Mesenteric fat pad (tissue), 1 donor: ENCODE data around the gene ZNF385B. TPM values are rescaled to one million over a fixed set of nuclear protein-coding genes. Genes with fewer than 3 reads are reported as not detected.

Experiments
- DNase-seq: peaks from one replicate; pipeline ENCODE4 v3.0.0-alpha.2; 2020; ENCODE audit warnings: low spot score
- total RNA-seq: library from RNA; stranded (reverse); fragmentation: NEBNext Ultra II Directional; extraction: Animal tissue kit (Norgen Biotek cat#: 25700); gene quantifications from one replicate; pipeline ENCODE4 v1.2.1, GENCODE V29; 2021
- donor health status: DM: yes; HTN: yes; CAD: no.

The ZNF385B gene
- total RNA-seq, 1 donor from 2014 or later = 0.39 TPM

DNA sequence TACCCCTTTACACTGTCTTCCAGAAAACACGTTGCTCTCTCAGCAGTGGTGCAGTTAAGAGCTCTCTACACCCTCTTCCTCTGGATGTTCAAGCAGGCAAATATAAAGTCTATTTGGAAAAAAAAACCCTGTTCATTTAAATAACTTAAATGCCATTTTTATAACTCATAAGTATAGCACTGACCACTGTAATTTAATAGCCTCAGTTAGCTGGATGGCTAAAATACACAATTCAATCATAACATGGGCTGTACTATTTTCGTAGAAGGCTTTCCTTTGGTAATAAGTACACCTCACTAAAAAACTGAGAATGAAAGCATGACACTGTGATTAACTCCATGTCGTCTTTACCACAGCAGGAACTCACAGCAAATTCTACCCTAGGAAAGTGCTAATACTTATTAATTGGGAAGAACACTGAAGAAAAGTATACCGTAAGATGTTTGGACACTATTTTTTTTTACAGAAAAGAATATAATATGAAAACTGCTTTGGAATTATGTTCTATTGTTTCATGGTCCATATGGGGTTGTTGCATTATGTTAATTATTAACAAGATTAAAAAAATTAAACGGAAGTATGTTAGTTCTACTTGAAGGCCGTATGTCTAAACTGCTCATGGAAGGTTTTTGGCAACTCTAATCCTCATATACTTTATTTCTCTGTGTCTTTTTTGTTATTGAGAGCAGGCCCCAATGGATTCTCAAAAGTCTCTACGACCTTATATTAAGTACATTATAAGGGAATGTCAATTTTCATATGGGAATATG, 269.1 kb downstream of the ZNF385B start:
- no peak for DNase-seq

DNA sequence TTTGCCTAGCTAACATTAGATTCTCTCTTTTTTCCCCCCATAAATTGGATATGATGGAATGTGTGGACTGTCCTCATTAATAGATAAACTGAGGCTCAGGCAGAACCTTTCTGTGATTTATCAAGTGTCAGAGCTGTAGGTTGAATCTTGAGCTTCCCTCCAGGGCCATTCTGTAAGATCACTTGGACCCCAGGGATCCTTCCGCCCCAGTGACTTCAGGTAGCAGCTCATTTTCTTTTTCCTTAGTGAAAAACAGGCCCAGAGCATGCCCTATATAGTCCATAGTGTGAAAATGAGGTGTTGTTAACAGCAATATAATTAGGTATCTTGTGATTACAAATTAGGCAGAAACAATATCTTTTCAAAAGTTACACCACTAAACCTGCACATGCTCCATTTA, 269.7 kb downstream of the ZNF385B start:
- no peak for DNase-seq

GRCh38 chr2:179588486-179589145, 272.8 kb downstream of the ZNF385B start:
- no peak for DNase-seq

- DNase-seq = no peak
Observed at GRCh38 chr2:179584760-179585159, 276.7 kb downstream of the ZNF385B start.

- no peak for DNase-seq
Observed at GRCh38 chr2:179581605-179582004, 279.8 kb downstream of the ZNF385B start.

GRCh38 chr2:179580378-179581146, 280.9 kb downstream of the ZNF385B start:
- no peak for DNase-seq

- DNase-seq = no peak
Observed at GRCh38 chr2:179579800-179580199, 281.6 kb downstream of the ZNF385B start.

- DNase-seq = no peak
Observed at GRCh38 chr2:179578171-179578916, 283.1 kb downstream of the ZNF385B start.

DNA sequence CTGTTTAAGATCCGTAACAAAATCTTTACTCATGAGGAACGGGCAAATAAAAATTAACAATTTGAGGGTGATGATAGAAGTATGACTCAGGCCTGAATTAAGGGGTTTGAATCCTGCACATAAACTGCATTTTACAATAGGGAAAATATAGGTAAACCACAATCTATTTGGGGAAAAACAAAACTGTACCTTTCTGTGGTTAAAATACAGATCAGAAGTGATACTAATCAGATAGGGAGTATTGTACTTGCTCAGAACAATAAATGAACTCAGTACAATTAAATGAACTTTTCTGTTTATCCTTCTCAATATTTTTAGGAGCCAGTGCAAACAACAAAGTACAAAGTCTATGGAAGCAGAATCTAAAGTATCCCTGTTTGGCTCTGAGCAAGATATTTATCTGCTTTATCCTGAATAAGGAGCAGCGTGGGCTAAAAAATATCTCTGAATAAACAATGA, 287.3 kb downstream of the ZNF385B start:
- DNase-seq = no peak

GRCh38 chr2:179572544-179572943, 288.9 kb downstream of the ZNF385B start:
- no peak for DNase-seq

- no peak for DNase-seq
Observed at GRCh38 chr2:179571721-179572120, 289.7 kb downstream of the ZNF385B start.

- DNase-seq = no peak
Observed at GRCh38 chr2:179571252-179571651, 290.2 kb downstream of the ZNF385B start.

GRCh38 chr2:179569831-179570233, 291.6 kb downstream of the ZNF385B start:
- no peak for DNase-seq

DNA sequence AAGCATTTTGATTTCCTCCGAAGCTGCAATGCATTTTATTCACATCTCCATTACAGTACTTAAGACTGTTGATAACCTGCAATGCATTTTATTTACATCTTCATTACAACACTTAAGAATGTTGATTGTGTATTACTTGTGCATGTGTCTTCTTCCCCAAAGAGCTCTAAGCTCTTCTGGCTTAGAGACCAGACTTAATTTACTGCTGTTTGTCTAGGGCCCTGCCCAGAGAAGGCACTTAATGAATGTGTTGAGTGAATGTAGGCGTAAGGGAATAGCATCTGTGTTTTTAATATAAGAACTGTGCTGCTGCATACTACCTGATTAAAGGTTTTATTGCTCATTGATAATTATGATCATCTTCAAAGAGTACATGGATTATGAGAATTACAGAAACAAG, 295.6 kb downstream of the ZNF385B start:
- no peak for DNase-seq

- no peak for DNase-seq
Observed at GRCh38 chr2:179562330-179562885, 299.0 kb downstream of the ZNF385B start.

- DNase-seq = no peak
Observed at GRCh38 chr2:179561702-179562101, 299.7 kb downstream of the ZNF385B start.

- DNase-seq = no peak
Observed at GRCh38 chr2:179560257-179560735, 301.1 kb downstream of the ZNF385B start.

DNA sequence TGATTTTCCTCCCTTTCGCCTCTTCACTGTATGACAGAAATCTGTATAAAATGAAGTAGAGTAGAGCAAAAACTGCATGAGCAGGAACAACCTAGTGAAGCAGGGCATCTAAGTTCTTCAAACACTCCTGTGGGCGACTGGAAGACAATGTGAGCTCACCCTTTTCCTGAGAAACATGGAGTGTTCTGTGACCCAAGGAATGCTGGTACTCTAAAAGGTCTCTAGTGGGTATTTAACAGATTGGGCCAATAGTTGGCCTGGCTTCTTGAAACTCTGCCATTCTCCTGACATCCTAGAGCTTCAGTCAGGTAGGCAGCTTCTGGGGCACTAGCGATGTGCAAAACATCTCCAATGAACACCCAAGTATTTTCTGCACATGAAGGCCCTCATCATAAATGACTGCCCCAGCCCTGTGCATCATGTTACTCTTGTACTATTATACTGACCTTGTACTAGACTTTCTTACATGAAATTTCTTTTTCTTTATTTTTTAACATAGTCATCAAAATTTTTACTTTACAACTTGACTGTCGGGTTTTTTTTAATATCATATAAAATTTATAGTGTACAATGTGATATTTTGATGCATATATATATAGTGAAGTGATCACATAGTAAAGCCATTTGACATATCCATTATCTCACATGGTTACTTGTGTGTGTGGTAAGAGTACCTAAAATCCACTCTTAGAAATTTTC, 302.2 kb downstream of the ZNF385B start:
- no peak for DNase-seq

DNA sequence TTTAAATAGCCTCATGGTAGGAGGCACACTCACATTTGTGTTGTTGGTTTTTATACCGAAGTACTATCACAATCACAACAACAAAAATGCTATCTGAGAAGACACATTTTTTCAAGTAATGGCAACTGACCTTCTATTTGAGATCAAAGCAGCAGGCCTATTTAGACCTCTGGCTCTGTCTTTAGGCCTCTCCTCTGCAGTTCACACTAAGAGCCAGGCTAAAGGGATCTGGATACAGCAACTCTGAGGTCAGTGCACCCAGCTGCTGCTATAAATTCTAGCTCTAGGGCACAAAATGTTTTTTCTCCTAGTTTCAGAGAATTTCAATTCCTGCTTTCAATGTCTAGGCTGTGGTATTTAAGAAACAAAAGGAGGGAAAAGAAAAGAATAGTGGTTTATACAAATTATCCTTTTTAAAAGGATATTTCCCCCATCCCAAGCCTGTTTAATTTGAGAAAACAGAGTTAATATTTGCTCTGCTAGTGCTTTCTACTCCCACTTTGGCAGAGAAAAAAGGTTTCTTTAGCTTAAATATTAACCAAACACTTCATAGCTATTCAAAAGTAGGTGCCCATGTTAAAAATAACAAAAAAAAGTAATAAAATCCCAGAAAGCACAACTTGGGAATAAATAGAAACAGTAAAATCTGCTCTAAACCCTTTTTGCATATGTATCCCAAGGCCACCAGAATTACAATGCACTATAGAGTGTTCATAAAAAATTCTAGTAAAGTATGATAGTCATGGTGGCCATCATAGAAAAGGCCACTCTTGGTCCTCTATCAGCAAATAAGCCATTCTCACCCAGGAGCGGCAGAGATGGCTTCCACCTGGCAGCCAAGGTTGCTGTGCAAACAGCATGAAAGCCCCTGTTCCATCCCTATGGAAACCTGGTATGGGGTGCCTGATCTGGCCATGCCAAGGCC, 303.1 kb downstream of the ZNF385B start:
- DNase-seq = no peak
